ENCODE data around the gene MEF2D.

The MEF2D gene

GRCh38 chr1:156445789-156446263, 54.7 kb downstream of the MEF2D start:
- H3K4me3 ChIP-seq (ENCODE audit: low read depth, low read length) = no peak overlapping the region
- CTCF ChIA-PET = interaction anchor here (0.6 to 7.0 kb wide), 61 partner anchors 9 to 282 kb away, joined by 3 to 712 read pairs (median 5); partner anchors contain the start of genes CCT3, GPATCH4, NAXE and RHBG
- POLR2A ChIA-PET = interaction anchor here (1.4 kb wide), 1 partner anchor 60 kb away, joined by 9 read pairs; no protein-coding TSS in a partner anchor
- TF ChIP-seq CTCF (IDR thresholded peaks at IDR 0.05; ENCODE audit: insufficient read depth, low read length, missing control alignments) = peak; percentile 98
- no peak for DNase-seq (ENCODE audit: low read depth, low spot score)

GRCh38 chr1:156444407-156445001, 56.1 kb downstream of the MEF2D start:
- no peak overlapping the region for H3K4me3 ChIP-seq (ENCODE audit: low read depth, low read length)
- POLR2A ChIA-PET = no interaction called here
- CTCF ChIA-PET = interaction anchor here (1.2 to 7.0 kb wide), 14 partner anchors 10 to 170 kb away, joined by 3 to 712 read pairs (median 18); no protein-coding TSS in a partner anchor
- no peak for DNase-seq (ENCODE audit: low read depth, low spot score)
- no peak for TF ChIP-seq CTCF (IDR thresholded peaks at IDR 0.05; ENCODE audit: insufficient read depth, low read length, missing control alignments)

GRCh38 chr1:156443286-156443685, 57.3 kb downstream of the MEF2D start:
- ChIA-PET POLR2A (no interaction called here), CTCF (interaction anchor here (0.6 to 5.4 kb wide), 5 partner anchors 11 to 170 kb away, joined by 3 to 190 read pairs (median 17); no protein-coding TSS in a partner anchor)
- no peak for DNase-seq (ENCODE audit: low read depth, low spot score)

GRCh38 chr1:156440654-156441437, 59.7 kb downstream of the MEF2D start:
- no peak for DNase-seq (ENCODE audit: low read depth, low spot score)
- H3K4me3 ChIP-seq (ENCODE audit: low read depth, low read length) = no peak overlapping the region
- CTCF ChIA-PET = interaction anchor here (0.9 to 5.4 kb wide), 5 partner anchors 9 to 187 kb away, joined by 3 to 190 read pairs (median 17); no protein-coding TSS in a partner anchor
- no peak for TF ChIP-seq CTCF (IDR thresholded peaks at IDR 0.05; ENCODE audit: insufficient read depth, low read length, missing control alignments)
- POLR2A ChIA-PET = no interaction called here

More at GRCh38 chr1:156443286-156443685, 57.3 kb downstream of the MEF2D start:
- TF ChIP-seq CTCF (IDR thresholded peaks at IDR 0.05; ENCODE audit: insufficient read depth, low read length, missing control alignments) = no peak
- H3K4me3 ChIP-seq (ENCODE audit: low read depth, low read length) = no peak overlapping the region

GRCh38 chr1:156439777-156440183, 60.8 kb downstream of the MEF2D start:
- ChIA-PET CTCF (interaction anchor here (1.3 to 5.4 kb wide), 2 partner anchors 54 to 188 kb away, joined by 4 to 190 read pairs; no protein-coding TSS in a partner anchor), POLR2A (no interaction called here)
- TF ChIP-seq CTCF (IDR thresholded peaks at IDR 0.05; ENCODE audit: insufficient read depth, low read length, missing control alignments) = no peak
- DNase-seq (ENCODE audit: low read depth, low spot score) = no peak
- H3K4me3 ChIP-seq (ENCODE audit: low read depth, low read length) = no peak overlapping the region

All from AG04449 (cell line).